ENCODE measurements around the gene IKZF2. TPM values are rescaled to one million over a fixed set of nuclear protein-coding genes. Genes with fewer than 3 reads are reported as not detected.

IKZF2 gene
- total RNA-seq, 1 donor from 2014 or later, result 4.4 TPM

GRCh38 chr2:213090772-213091171, 60.6 kb downstream of the IKZF2 start:
- H3K27me3 ChIP-seq (ENCODE audit: control insufficient read depth, insufficient read depth, low read length), result no peaks in the 10 kb centered on the region
- H3K4me3 ChIP-seq (ENCODE audit: low read depth, low read length), result no peak overlapping the region
- H3K36me3 ChIP-seq (ENCODE audit: control insufficient read depth, insufficient read depth, low read length), result no peaks in the 10 kb centered on the region
- no peak for DNase-seq (ENCODE audit: low read depth)
- no peak for TF ChIP-seq CTCF (IDR thresholded peaks at IDR 0.05; ENCODE audit: insufficient read depth, low read length, poor library complexity, severe bottlenecking)

- TF ChIP-seq CTCF (IDR thresholded peaks at IDR 0.05; ENCODE audit: insufficient read depth, low read length, poor library complexity, severe bottlenecking), result no peak
- Histone ChIP-seq H3K36me3 (ENCODE audit: control insufficient read depth, insufficient read depth, low read length) (no peaks in the 10 kb centered on the region), H3K4me3 (ENCODE audit: low read depth, low read length) (no peak overlapping the region), H3K27me3 (ENCODE audit: control insufficient read depth, insufficient read depth, low read length) (no peaks in the 10 kb centered on the region)
- DNase-seq (ENCODE audit: low read depth), result no peak
Observed at GRCh38 chr2:213089438-213089837, 62.0 kb downstream of the IKZF2 start.

GRCh38 chr2:213087040-213087439, 64.4 kb downstream of the IKZF2 start:
- DNase-seq (ENCODE audit: low read depth), result no peak
- Histone ChIP-seq H3K27me3 (ENCODE audit: control insufficient read depth, insufficient read depth, low read length) (no peaks in the 10 kb centered on the region), H3K4me3 (ENCODE audit: low read depth, low read length) (no peak overlapping the region), H3K36me3 (ENCODE audit: control insufficient read depth, insufficient read depth, low read length) (no peaks in the 10 kb centered on the region)
- no peak for TF ChIP-seq CTCF (IDR thresholded peaks at IDR 0.05; ENCODE audit: insufficient read depth, low read length, poor library complexity, severe bottlenecking)

- Histone ChIP-seq H3K27me3 (ENCODE audit: control insufficient read depth, insufficient read depth, low read length) (no peaks in the 10 kb centered on the region), H3K36me3 (ENCODE audit: control insufficient read depth, insufficient read depth, low read length) (no peaks in the 10 kb centered on the region), H3K4me3 (ENCODE audit: low read depth, low read length) (no peak overlapping the region)
- no peak for DNase-seq (ENCODE audit: low read depth)
- TF ChIP-seq CTCF (IDR thresholded peaks at IDR 0.05; ENCODE audit: insufficient read depth, low read length, poor library complexity, severe bottlenecking), result no peak
Observed at GRCh38 chr2:213086571-213086970, 64.8 kb downstream of the IKZF2 start.

- TF ChIP-seq CTCF (IDR thresholded peaks at IDR 0.05; ENCODE audit: insufficient read depth, low read length, poor library complexity, severe bottlenecking), result no peak
- DNase-seq (ENCODE audit: low read depth), result no peak
- Histone ChIP-seq H3K4me3 (ENCODE audit: low read depth, low read length) (no peak overlapping the region), H3K36me3 (ENCODE audit: control insufficient read depth, insufficient read depth, low read length) (no peaks in the 10 kb centered on the region), H3K27me3 (ENCODE audit: control insufficient read depth, insufficient read depth, low read length) (no peaks in the 10 kb centered on the region)
Observed at GRCh38 chr2:213086050-213086449, 65.4 kb downstream of the IKZF2 start.

GRCh38 chr2:213085538-213085937, 65.9 kb downstream of the IKZF2 start:
- Histone ChIP-seq H3K36me3 (ENCODE audit: control insufficient read depth, insufficient read depth, low read length) (no peaks in the 10 kb centered on the region), H3K4me3 (ENCODE audit: low read depth, low read length) (no peak overlapping the region), H3K27me3 (ENCODE audit: control insufficient read depth, insufficient read depth, low read length) (no peaks in the 10 kb centered on the region)
- no peak for DNase-seq (ENCODE audit: low read depth)
- TF ChIP-seq CTCF (IDR thresholded peaks at IDR 0.05; ENCODE audit: insufficient read depth, low read length, poor library complexity, severe bottlenecking), result no peak

Measured in kidney epithelial cell (primary cell).